SK-N-SH treated with all-trans-retinoic acid at 6 μM for 48 hours (cell line): Measurements from ENCODE around the gene PLAAT4.

Experiments used
- CSDC2 ChIP-seq: fragments of 250-450 bp; sonication (Bioruptor Pico); IDR thresholded peaks from 2 replicates; pipeline ENCODE4 v1.5.0; 2020; ENCODE audit warnings: mild to moderate bottlenecking, moderate library complexity
- CSRNP3 ChIP-seq: fragments of 250-450 bp; sonication (Bioruptor Pico); IDR thresholded peaks from 2 replicates; pipeline ENCODE4 v1.5.1; 2021; ENCODE audit warnings: mild to moderate bottlenecking, moderate library complexity
- GLIS3 ChIP-seq: fragments of 250-450 bp; sonication (Bioruptor Pico); IDR thresholded peaks from 2 replicates; pipeline ENCODE4 v1.5.0; 2020; ENCODE audit warnings: mild to moderate bottlenecking, moderate library complexity
- PATZ1 ChIP-seq: fragments of 250-450 bp; sonication (Bioruptor Pico); IDR thresholded peaks from 2 replicates; pipeline ENCODE4 v1.8.0; 2020; ENCODE audit warnings: mild to moderate bottlenecking, moderate library complexity, borderline replicate concordance
- PPARA ChIP-seq: fragments of 250-450 bp; sonication (Bioruptor Pico); IDR thresholded peaks from 2 replicates; pipeline ENCODE4 v1.5.0; 2020; ENCODE audit warnings: mild to moderate bottlenecking, borderline replicate concordance
- SNAI2 ChIP-seq: fragments of 250-450 bp; sonication (Bioruptor Pico); IDR thresholded peaks from 2 replicates; pipeline ENCODE4 v1.5.0; 2020; ENCODE audit warnings: mild to moderate bottlenecking, moderate library complexity
- TOX ChIP-seq: fragments of 250-450 bp; sonication (Bioruptor Pico); IDR thresholded peaks from 2 replicates; pipeline ENCODE4 v1.8.0; 2021; ENCODE audit warnings: mild to moderate bottlenecking, moderate library complexity, borderline replicate concordance
- ZC3H10 ChIP-seq: fragments of 250-450 bp; sonication (Bioruptor Pico); IDR thresholded peaks from 2 replicates; pipeline ENCODE4 v1.5.1; 2021; ENCODE audit warnings: mild to moderate bottlenecking, moderate library complexity
- ZNF8 ChIP-seq: fragments of 450-650 bp; formaldehyde crosslinking; IDR thresholded peaks from 2 replicates; pipeline ENCODE4 v1.5.0; 2020; ENCODE audit warnings: mild to moderate bottlenecking, moderate library complexity

GRCh38 chr11:63574856-63575602 lies 38.4 kb downstream of the PLAAT4 start:
- TF ChIP-seq PPARA (CRISPR knock-in tag), result no peak
- TF ChIP-seq PATZ1 (CRISPR knock-in tag), result no peak
- no peak for TF ChIP-seq ZC3H10
- TF ChIP-seq SNAI2 (CRISPR knock-in tag), result no peak
- no peak for TF ChIP-seq TOX
- TF ChIP-seq ZNF8 (CRISPR knock-in tag), result no peak
- TF ChIP-seq CSDC2 (CRISPR knock-in tag), result no peak
- TF ChIP-seq CSRNP3, result no peak
- no peak for TF ChIP-seq GLIS3
